A549 (cell line): ENCODE measurements around the gene NDUFA5. TPM values are rescaled to one million over a fixed set of nuclear protein-coding genes. Genes with fewer than 3 reads are reported as not detected.

ENCODE experiments used
- ATAC-seq, 2 experiments: fragments of 200-7000 bp in 1 of 2; fragments of >200 bp in 1 of 2; cut with Nextera tagmentation in 1 of 2; cut with Tn5 transposase in 1 of 2; 3 replicates each; pipeline versions ENCODE4 v1.8.0 to v1.9.1; 2018 to 2020; ENCODE audit warnings: mild to moderate bottlenecking in 1 of 2, moderate library complexity in 1 of 2
- CTCF ChIA-PET: fragments of 300-600 bp; sonication (Branson Sonifier 250); formaldehyde crosslinking; extraction: SDS; loops from one replicate; lab custom pipeline; 2021; ENCODE audit warnings: antibody characterized with exemption, inconsistent platforms; lab: Yijun Ruan, JAX
- POLR2A ChIA-PET: fragments of 350-600 bp; formaldehyde crosslinking; extraction: SDS; loops from one replicate; lab custom pipeline; 2021; ENCODE audit warnings: antibody characterized with exemption, inconsistent platforms; lab: Yijun Ruan, JAX
- DNase-seq, 2 experiments: peaks; one replicate each; pipeline versions ENCODE4 v3.0.0 to v3.0.0-alpha.2; 2011 to 2016; ENCODE audit warnings: low read depth in 1 of 2, low spot score in 1 of 2
- FAIRE-seq: peaks from 2 replicates; lab custom pipeline; 2011; peaks lifted over from hg19 to GRCh38; lab: Jason Lieb, UNC
- H3K27ac ChIP-seq, 2 experiments: fragments of >200 bp; sonication (Bioruptor Twin); formaldehyde crosslinking; 3 replicates each; pipeline ENCODE4 v1.5.1; 2016 to 2017
- H3K4me1 ChIP-seq: fragments of >200 bp; sonication (Bioruptor Twin); formaldehyde crosslinking; 3 replicates; pipeline ENCODE4 v1.6.1; 2016
- H3K4me2 ChIP-seq: fragments of >200 bp; sonication (Bioruptor Twin); formaldehyde crosslinking; 3 replicates; pipeline ENCODE4 v1.6.1; 2016
- H3K4me3 ChIP-seq: fragments of >200 bp; sonication (Bioruptor Twin); formaldehyde crosslinking; 3 replicates; pipeline ENCODE4 v1.5.1; 2016
- H3K9me3 ChIP-seq: fragments of >200 bp; sonication (Bioruptor Twin); formaldehyde crosslinking; 3 replicates; pipeline ENCODE4 v1.6.1; 2016
- ATOH8 ChIP-seq: fragments of 250-450 bp; sonication (Bioruptor Pico); IDR thresholded peaks from 2 replicates; pipeline ENCODE4 v1.5.0; 2020; ENCODE audit warnings: low read depth, mild to moderate bottlenecking, moderate library complexity
- CBX8 ChIP-seq: fragments of 200-600 bp; sonication (generic); IDR thresholded peaks from 2 replicates; pipeline ENCODE4 v1.6.1; 2016
- CHD2 ChIP-seq: fragments of 150-350 bp; IDR thresholded peaks from 2 replicates; pipeline ENCODE4 v1.6.1; 2014; ENCODE audit warnings: low read length; ENCODE audit not compliant: partially characterized antibody
- CHD4 ChIP-seq: fragments of 200-600 bp; sonication (generic); IDR thresholded peaks from 2 replicates; pipeline ENCODE4 v1.6.1; 2016; ENCODE audit warnings: antibody characterized with exemption, mild to moderate bottlenecking, borderline replicate concordance
- EP300 ChIP-seq, 2 experiments: fragments of >200 bp; sonication (Bioruptor Twin); formaldehyde crosslinking; IDR thresholded peaks; 2 replicates in 1 of 2; 3 replicates in 1 of 2; pipeline ENCODE4 v1.6.1; 2016 to 2017
- FOSB ChIP-seq: fragments of 250-450 bp; sonication (Bioruptor Pico); IDR thresholded peaks from 2 replicates; pipeline ENCODE4 v1.5.0; 2020; ENCODE audit warnings: mild to moderate bottlenecking, moderate library complexity
- FOSL2 ChIP-seq, 2 experiments: fragments of 450-650 bp in 1 of 2; fragments of >200 bp in 1 of 2; sonication (Bioruptor Twin) in 1 of 2; formaldehyde crosslinking; IDR thresholded peaks; 2 replicates each; pipeline versions ENCODE4 v1.5.0 to v1.6.1; 2016 to 2020; ENCODE audit warnings: mild to moderate bottlenecking in 1 of 2, moderate library complexity in 1 of 2
- HDAC2 ChIP-seq: fragments of 200-600 bp; sonication (generic); IDR thresholded peaks from 2 replicates; pipeline ENCODE4 v1.6.1; 2016
- HES2 ChIP-seq: fragments of >200 bp; sonication (Bioruptor Twin); formaldehyde crosslinking; IDR thresholded peaks from 2 replicates; pipeline ENCODE4 v1.6.1; 2016
- HOXA7 ChIP-seq: fragments of 250-450 bp; sonication (Bioruptor Pico); IDR thresholded peaks from 2 replicates; pipeline ENCODE4 v1.5.0; 2020; ENCODE audit warnings: mild to moderate bottlenecking, moderate library complexity
- HOXB13 ChIP-seq: fragments of 250-450 bp; sonication (Bioruptor Pico); IDR thresholded peaks from 2 replicates; pipeline ENCODE4 v1.5.0; 2020; ENCODE audit warnings: low read depth, mild to moderate bottlenecking, moderate library complexity
- HOXB5 ChIP-seq: fragments of 250-450 bp; sonication (Bioruptor Pico); IDR thresholded peaks from 2 replicates; pipeline ENCODE4 v1.5.0; 2020; ENCODE audit warnings: mild to moderate bottlenecking, moderate library complexity
- JUN ChIP-seq, 2 experiments: fragments of >200 bp; sonication (Bioruptor Twin); formaldehyde crosslinking; IDR thresholded peaks; 2 replicates in 1 of 2; 3 replicates in 1 of 2; pipeline ENCODE4 v1.6.1; 2016 to 2017
- JUNB ChIP-seq: fragments of >200 bp; sonication (Bioruptor Twin); formaldehyde crosslinking; IDR thresholded peaks from 2 replicates; pipeline ENCODE4 v1.6.1; 2016
- KDM1A ChIP-seq: fragments of 200-600 bp; sonication (generic); IDR thresholded peaks from 2 replicates; pipeline ENCODE4 v1.6.1; 2016; ENCODE audit warnings: low read depth, mild to moderate bottlenecking
- MAFK ChIP-seq: fragments of 450-650 bp; IDR thresholded peaks from 2 replicates; pipeline ENCODE4 v1.6.1; 2014; ENCODE audit not compliant: partially characterized antibody
- POLR2A ChIP-seq: IDR thresholded peaks from 2 replicates; pipeline ENCODE4 v1.6.1; 2012; ENCODE audit warnings: mild to moderate bottlenecking, low read length
- RCOR1 ChIP-seq: fragments of 150-350 bp; IDR thresholded peaks from 2 replicates; pipeline ENCODE4 v1.6.1; 2014; ENCODE audit warnings: antibody characterized with exemption, low read length, low read depth
- RFX5 ChIP-seq: fragments of 450-650 bp; IDR thresholded peaks from 2 replicates; pipeline ENCODE4 v1.7.1; 2014; ENCODE audit warnings: antibody characterized with exemption, mild to moderate bottlenecking, moderate library complexity
- RNF2 ChIP-seq: fragments of 200-600 bp; sonication (generic); IDR thresholded peaks from 2 replicates; pipeline ENCODE4 v1.6.1; 2016; ENCODE audit warnings: low read depth, mild to moderate bottlenecking, antibody characterized with exemption, moderate library complexity, borderline replicate concordance
- SMC3 ChIP-seq: fragments of >200 bp; sonication (Bioruptor Twin); formaldehyde crosslinking; IDR thresholded peaks from 3 replicates; pipeline ENCODE4 v1.6.1; 2018; ENCODE audit warnings: inconsistent platforms
- TFCP2L1 ChIP-seq: fragments of 250-450 bp; sonication (Bioruptor Pico); IDR thresholded peaks from 2 replicates; pipeline ENCODE4 v1.5.0; 2021; ENCODE audit warnings: mild to moderate bottlenecking
- TP53 ChIP-seq: fragments of 250-450 bp; sonication (Bioruptor Pico); IDR thresholded peaks from 2 replicates; pipeline ENCODE4 v1.5.0; 2021; ENCODE audit warnings: mild to moderate bottlenecking, moderate library complexity
- ZFP36 ChIP-seq: fragments of 450-650 bp; IDR thresholded peaks from 2 replicates; pipeline ENCODE4 v1.6.1; 2014; ENCODE audit warnings: borderline replicate concordance; ENCODE audit not compliant: partially characterized antibody
- WGBS: methylation state at CpG from one replicate; pipeline ENCODE4 v1.1.6; 2017; ENCODE audit errors: missing lambda C conversion rate; 5-methylcytosine and 5-hydroxymethylcytosine counted together
- polyA plus RNA-seq, 4 experiments: library from polyadenylated mRNA; depleted of rRNA in 3 of 4; stranded (reverse); fragments of >200 nt; fragmentation: RNase III in 1 of 4; extraction: RNeasy Plus Mini Kit Qiagen cat#74134 plus additional on column Dnase treatment in 1 of 4; gene quantifications; 2 replicates in 3 of 4; 3 replicates in 1 of 4; pipeline ENCODE4 v1.2.3, GENCODE V29; 2011 to 2017
- TF ChIP-seq, protein P1 (sequence below): fragments of >200 bp; sonication (Bioruptor Twin); formaldehyde crosslinking; IDR thresholded peaks from 3 replicates; pipeline ENCODE4 v1.5.1; 2016
- TF ChIP-seq, protein P2 (sequence below): IDR thresholded peaks from 2 replicates; pipeline ENCODE4 v1.6.1; 2012; ENCODE audit warnings: low read depth, borderline replicate concordance
- TF ChIP-seq, protein P3 (sequence below): IDR thresholded peaks from 2 replicates; pipeline ENCODE4 v1.6.1; 2012
- TF ChIP-seq, protein P4 (sequence below): fragments of >200 bp; sonication (Bioruptor Twin); formaldehyde crosslinking; IDR thresholded peaks from 3 replicates; pipeline ENCODE4 v1.6.1; 2016

Gene NDUFA5
- polyA plus RNA-seq, 2 of the 4 experiments (the other 2 are of a cell fraction) = 58.8 to 64.8 TPM

GRCh38 chr7:123538189-123538714 is 19.4 kb downstream of the NDUFA5 start:
- FAIRE-seq (no peak), ATAC-seq (peak; percentile 36 to 39; a peak in 4 of 6 replicates), DNase-seq (peak in 1 of 2 experiments; percentile 69)
- POLR2A ChIA-PET = no interaction called here
- 32% methylated on average over 7 of the region's 7 CpGs for WGBS
- TF ChIP-seq HOXB13 (CRISPR knock-in tag) = no peak
- peak; percentile 8 for TF ChIP-seq MAFK
- TF ChIP-seq HOXA7 = no peak
- no peak for TF ChIP-seq RFX5
- TF ChIP-seq CBX8 = no peak
- TF ChIP-seq HDAC2 = no peak
- peak; percentile 73 for TF ChIP-seq FOSL2 (IDR thresholded peaks at IDR 0.05)
- TF ChIP-seq FOSL2 (CRISPR knock-in tag; IDR thresholded peaks at IDR 0.05) = peak; percentile 91
- no peak for TF ChIP-seq RNF2
- TF ChIP-seq, protein P1, sequence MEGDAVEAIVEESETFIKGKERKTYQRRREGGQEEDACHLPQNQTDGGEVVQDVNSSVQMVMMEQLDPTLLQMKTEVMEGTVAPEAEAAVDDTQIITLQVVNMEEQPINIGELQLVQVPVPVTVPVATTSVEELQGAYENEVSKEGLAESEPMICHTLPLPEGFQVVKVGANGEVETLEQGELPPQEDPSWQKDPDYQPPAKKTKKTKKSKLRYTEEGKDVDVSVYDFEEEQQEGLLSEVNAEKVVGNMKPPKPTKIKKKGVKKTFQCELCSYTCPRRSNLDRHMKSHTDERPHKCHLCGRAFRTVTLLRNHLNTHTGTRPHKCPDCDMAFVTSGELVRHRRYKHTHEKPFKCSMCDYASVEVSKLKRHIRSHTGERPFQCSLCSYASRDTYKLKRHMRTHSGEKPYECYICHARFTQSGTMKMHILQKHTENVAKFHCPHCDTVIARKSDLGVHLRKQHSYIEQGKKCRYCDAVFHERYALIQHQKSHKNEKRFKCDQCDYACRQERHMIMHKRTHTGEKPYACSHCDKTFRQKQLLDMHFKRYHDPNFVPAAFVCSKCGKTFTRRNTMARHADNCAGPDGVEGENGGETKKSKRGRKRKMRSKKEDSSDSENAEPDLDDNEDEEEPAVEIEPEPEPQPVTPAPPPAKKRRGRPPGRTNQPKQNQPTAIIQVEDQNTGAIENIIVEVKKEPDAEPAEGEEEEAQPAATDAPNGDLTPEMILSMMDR = no peak
- TF ChIP-seq POLR2A = no peak
- no peak for TF ChIP-seq JUN (IDR thresholded peaks at IDR 0.05)
- TF ChIP-seq, protein P2, sequence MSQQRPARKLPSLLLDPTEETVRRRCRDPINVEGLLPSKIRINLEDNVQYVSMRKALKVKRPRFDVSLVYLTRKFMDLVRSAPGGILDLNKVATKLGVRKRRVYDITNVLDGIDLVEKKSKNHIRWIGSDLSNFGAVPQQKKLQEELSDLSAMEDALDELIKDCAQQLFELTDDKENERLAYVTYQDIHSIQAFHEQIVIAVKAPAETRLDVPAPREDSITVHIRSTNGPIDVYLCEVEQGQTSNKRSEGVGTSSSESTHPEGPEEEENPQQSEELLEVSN = no peak
- no peak for TF ChIP-seq ATOH8 (CRISPR knock-in tag)
- TF ChIP-seq HOXB5 (CRISPR knock-in tag) = peak; percentile 85; the same call in 1 of the 2 replicates
- no peak for TF ChIP-seq CHD2
- no peak for TF ChIP-seq TFCP2L1 (CRISPR knock-in tag)
- TF ChIP-seq TP53 (CRISPR knock-in tag) = no peak
- peak; percentile 66 for TF ChIP-seq JUNB
- no peak for TF ChIP-seq CHD4
- TF ChIP-seq, protein P3, sequence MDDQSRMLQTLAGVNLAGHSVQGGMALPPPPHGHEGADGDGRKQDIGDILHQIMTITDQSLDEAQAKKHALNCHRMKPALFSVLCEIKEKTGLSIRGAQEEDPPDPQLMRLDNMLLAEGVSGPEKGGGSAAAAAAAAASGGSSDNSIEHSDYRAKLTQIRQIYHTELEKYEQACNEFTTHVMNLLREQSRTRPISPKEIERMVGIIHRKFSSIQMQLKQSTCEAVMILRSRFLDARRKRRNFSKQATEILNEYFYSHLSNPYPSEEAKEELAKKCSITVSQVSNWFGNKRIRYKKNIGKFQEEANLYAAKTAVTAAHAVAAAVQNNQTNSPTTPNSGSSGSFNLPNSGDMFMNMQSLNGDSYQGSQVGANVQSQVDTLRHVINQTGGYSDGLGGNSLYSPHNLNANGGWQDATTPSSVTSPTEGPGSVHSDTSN = no peak
- no peak for TF ChIP-seq SMC3
- TF ChIP-seq KDM1A = no peak
- no peak for TF ChIP-seq ZFP36
- no peak for TF ChIP-seq HES2
- TF ChIP-seq, protein P4, sequence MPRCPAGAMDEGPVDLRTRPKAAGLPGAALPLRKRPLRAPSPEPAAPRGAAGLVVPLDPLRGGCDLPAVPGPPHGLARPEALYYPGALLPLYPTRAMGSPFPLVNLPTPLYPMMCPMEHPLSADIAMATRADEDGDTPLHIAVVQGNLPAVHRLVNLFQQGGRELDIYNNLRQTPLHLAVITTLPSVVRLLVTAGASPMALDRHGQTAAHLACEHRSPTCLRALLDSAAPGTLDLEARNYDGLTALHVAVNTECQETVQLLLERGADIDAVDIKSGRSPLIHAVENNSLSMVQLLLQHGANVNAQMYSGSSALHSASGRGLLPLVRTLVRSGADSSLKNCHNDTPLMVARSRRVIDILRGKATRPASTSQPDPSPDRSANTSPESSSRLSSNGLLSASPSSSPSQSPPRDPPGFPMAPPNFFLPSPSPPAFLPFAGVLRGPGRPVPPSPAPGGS = no peak
- no peak for TF ChIP-seq RCOR1
- no peak for TF ChIP-seq FOSB (CRISPR knock-in tag)
- TF ChIP-seq EP300 (IDR thresholded peaks at IDR 0.05) = no peak
- H3K9me3 ChIP-seq = no peaks in the 10 kb centered on the region
- H3K4me1 ChIP-seq = peaks cover 21% of the 10 kb centered on the region
- H3K4me3 ChIP-seq = no peak overlapping the region
- H3K4me2 ChIP-seq = peak overlapping the region; percentile 69
- CTCF ChIA-PET = interaction anchor here (0.7 to 1.3 kb wide), 4 partner anchors 10 to 684 kb away, joined by 3 to 4 read pairs (median 3); no protein-coding TSS in a partner anchor
- peak overlapping the region; percentile 46 to 70; a peak in 5 of 6 replicates for H3K27ac ChIP-seq
